Renal cortex interstitium (tissue), 3 donors: ENCODE measurements around the gene EIF2AK3. TPM values are rescaled to one million over a fixed set of nuclear protein-coding genes. Genes with fewer than 3 reads are reported as not detected.

Experiments used
- polyA plus RNA-seq, 3 donors: library from polyadenylated mRNA; unstranded; fragments of 120-200 nt; gene quantifications; one replicate each; pipeline ENCODE4 v1.2.1, GENCODE V29; 2013; ENCODE audit not compliant: insufficient read length in 3 of 3

Gene EIF2AK3
- polyA plus RNA-seq, 3 donors = 26.0 to 29.4 (median 28.5) TPM

Other genes with a start within 250 kb of the EIF2AK3 start
- under 1 TPM; 0.11 to 0.17 (median 0.12) TPM for gene FOXI3, start 174.8 kb downstream of the EIF2AK3 start, polyA plus RNA-seq
- gene RPIA, start 64.2 kb upstream of the EIF2AK3 start, polyA plus RNA-seq = 10 to 100 TPM; 30.0 to 34.0 (median 33.7) TPM